Epidermal melanocyte (primary cell): ENCODE measurements around the gene ARHGAP24.
"Not testable (repeated sequence)": the region's sequence is repeated elsewhere in the genome, so short reads cannot be mapped to it uniquely, and the experiment has no call there.

Source experiments
- DNase-seq: peaks from one replicate; pipeline ENCODE4 v3.0.0; 2011; ENCODE audit warnings: low spot score; ENCODE audit not compliant: insufficient read length

ARHGAP24 gene

DNA sequence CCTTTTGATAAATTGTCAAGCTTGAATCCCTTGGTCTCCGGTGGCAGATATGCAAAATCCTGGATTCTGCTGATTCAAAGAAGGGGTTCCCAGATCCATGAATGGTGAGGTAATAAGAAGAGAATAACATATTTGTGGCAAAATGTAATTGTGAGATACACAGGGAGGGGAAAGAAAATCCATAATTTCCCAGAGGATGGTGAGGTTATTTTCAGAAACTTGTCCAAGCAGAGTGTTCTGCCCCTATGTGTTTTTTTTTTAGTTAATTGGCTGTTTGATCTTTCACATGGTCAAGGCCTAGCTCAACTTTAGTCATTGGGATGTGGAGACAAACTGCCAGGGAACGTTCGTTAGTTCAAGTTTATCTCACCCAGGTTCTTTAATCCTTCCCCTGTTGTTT, 476.1 kb downstream of the ARHGAP24 start:
- no peak for DNase-seq

- DNase-seq, result no peak
Measured at GRCh38 chr4:85952528-85952927, 477.6 kb downstream of the ARHGAP24 start.

GRCh38 chr4:85952972-85953650, 478.2 kb downstream of the ARHGAP24 start:
- DNase-seq, result no peak

DNA sequence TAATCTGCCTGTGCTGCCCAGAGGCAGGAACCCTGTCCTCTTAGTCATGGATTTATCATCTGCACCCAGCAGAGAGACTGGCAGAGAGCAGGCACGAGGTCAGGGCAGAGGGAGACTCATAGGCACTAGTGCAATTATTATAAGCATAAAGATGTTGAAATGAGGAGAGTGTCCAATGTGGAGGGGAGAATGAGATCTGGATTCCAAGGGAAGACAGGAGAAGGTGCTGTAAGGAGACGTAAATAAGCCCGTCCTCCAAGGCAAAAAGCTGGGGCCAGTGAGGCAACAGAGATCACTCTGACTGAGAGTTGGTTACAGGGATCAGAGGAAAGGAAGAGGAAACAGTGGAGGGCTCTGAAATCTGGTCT, 478.7 kb downstream of the ARHGAP24 start:
- DNase-seq, result no peak

GRCh38 chr4:85955620-85956292, 480.8 kb downstream of the ARHGAP24 start:
- DNase-seq, result no peak

DNA sequence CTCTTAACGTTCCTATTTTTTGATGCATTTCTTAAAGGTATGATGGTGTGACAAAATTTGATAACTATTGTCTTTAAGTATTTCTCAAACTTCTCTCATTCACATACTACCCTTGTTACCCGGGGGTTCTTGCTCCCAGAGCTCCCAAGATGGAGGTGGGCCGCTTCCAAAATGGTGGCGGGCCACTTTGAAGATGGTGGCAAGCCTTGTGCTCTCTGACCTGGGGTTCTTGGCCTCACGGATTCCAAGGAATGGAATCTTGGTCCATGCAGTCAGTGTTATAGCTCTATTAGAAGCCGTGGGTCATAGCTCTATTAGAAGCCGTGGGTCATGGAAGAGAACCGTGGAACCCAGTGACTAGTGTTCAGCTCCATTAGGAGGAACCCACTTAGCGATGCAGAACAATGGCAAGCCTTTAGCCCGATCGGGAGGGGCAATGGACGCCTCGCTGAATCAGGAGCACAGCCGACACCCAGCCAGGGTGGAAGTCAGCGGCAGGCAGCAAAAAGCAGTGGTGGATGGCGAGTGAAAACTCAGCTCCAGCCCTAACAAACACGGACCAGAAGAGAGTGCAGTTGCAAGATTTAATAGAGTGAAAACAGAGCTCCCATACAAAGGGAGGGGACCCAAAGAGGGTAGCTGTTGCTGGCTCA, 481.5 kb downstream of the ARHGAP24 start:
- no peak for DNase-seq

- DNase-seq, result no peak
Measured at GRCh38 chr4:85961887-85962286, 486.9 kb downstream of the ARHGAP24 start.

GRCh38 chr4:85963231-85963630, 488.3 kb downstream of the ARHGAP24 start:
- DNase-seq, result no peak

- DNase-seq, result no peak
Measured at GRCh38 chr4:85964298-85964697, 489.3 kb downstream of the ARHGAP24 start.

DNA sequence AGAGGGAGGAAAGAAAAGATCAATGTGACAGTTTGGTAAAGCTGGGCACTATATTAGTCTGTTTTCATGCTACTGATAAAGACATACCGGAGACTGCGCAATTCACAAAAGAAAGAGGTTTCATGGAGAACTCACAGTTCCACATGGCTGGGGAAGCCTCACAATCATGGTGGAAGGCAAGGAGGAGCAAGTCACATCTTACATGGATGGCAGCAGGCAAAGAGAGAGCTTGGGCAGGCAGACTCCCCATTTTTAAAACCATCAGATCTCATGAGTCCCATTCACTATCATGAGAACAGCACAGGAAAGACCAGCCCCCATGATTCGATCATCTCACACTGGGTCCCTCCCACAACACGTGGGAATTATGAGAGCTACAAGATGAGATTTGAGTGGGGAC, 490.1 kb downstream of the ARHGAP24 start:
- not testable (repeated sequence) for DNase-seq

- no peak for DNase-seq
Measured at GRCh38 chr4:85965529-85965928, 490.6 kb downstream of the ARHGAP24 start.

- DNase-seq, result no peak
Measured at GRCh38 chr4:85966373-85966772, 491.4 kb downstream of the ARHGAP24 start.

- DNase-seq, result no peak
Measured at GRCh38 chr4:85967872-85968271, 492.9 kb downstream of the ARHGAP24 start.

DNA sequence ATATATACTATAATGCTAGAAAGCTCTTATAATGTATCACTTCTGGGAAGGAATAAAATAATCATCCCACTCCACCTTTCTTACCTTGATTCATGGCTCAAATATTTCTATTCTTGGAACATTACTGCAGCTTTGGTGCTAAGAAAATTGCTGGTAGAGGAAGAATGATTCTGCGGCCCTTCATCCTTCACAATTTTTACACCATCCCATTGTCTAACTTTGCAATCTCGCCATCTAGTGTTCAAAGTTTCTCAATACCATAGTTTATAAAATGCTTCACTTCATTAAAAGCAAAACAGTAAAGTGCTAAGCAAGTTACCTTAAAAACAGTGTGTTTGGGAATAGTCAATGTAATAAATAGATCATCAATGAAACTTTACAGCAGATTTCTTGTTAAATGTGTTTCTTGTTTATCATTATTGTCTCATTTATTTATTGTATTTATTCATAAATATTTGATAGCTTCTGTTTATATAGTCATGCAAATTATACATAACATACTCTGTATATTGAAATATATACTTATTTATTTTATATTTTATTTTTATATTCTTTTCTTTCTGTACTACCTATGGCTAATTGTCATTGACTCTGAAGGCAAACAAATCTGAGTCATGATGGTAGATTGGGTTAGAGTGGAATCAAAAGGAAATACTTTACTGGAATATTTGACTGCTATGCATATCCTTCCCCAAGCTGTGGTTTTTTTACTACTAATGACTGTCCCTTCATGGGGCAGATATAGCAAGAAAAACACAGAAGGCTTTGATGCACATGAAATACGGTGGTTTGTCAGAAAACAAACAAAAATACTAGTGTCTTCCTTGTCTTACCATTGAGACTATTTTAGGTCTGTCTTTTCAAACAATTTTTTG, 494.2 kb downstream of the ARHGAP24 start:
- DNase-seq, result peak; percentile 26

DNA sequence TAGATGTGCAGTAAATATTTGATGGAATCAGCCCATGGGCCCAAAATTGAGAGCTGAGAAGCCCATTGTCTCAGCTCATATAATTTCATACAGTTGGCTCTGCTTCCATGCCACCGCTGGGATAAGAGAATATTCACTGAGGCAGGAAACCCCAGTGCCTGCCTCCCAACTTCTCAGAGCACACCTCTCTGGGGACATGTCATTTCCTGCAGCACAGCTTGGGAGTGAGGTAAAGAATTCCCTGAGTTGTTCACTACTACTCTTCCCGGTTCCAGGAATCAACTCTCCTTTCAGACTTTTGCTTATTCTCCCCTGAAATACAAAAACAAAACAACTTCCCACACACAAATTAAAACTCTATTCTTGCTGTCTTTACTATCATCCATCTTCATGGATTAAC, 495.6 kb downstream of the ARHGAP24 start:
- no peak for DNase-seq

- DNase-seq, result no peak
Measured at GRCh38 chr4:85979276-85979675, 504.3 kb downstream of the ARHGAP24 start.

- no peak for DNase-seq
Measured at GRCh38 chr4:85986266-85986665, 511.3 kb downstream of the ARHGAP24 start.

GRCh38 chr4:85993641-85994040, 518.7 kb downstream of the ARHGAP24 start:
- DNase-seq, result no peak

DNA sequence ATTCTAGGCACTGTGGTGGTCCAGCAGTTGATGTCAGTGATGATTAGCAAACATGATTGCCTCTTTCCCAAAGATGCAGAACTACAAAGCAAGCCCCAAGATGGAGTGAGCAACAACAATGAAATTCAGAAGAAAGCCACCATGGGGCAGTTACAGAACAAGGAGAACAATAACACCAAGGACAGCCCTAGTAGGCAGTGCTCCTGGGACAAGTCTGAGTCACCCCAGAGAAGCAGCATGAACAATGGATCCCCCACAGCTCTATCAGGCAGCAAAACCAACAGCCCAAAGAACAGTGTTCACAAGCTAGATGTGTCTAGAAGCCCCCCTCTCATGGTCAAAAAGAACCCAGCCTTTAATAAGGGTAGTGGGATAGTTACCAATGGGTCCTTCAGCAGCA, 519.6 kb downstream of the ARHGAP24 start:
- no peak for DNase-seq

DNA sequence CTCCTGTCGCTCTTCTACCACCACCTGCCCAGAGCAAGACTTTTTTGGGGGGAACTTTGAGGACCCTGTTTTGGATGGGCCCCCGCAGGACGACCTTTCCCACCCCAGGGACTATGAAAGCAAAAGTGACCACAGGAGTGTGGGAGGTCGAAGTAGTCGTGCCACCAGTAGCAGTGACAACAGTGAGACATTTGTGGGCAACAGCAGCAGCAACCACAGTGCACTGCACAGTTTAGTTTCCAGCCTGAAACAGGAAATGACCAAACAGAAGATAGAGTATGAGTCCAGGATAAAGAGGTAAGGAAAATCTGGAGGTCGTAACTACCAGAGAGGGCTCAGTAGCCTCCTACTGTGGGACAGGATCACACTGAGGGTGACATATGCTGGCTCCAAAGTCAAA, 520.4 kb downstream of the ARHGAP24 start:
- no peak for DNase-seq

DNA sequence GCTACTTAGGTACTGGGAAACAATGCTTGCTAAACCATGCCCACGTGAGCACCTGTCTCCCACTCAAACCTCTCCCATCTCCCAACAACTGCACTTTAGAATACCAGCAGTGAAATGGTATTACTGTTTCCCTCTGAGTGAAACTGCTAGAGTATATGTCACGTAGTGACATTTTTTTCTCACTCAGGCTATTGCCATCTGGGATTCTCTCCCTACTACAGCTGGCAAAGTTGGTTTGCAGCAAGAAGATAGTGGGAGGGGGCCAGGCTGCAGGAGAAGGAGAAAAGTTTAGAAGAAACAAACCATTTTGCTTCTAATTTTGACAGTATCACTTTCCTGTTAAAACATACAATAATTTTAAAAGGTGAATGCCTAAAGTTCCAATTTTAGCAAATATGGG, 526.6 kb downstream of the ARHGAP24 start:
- DNase-seq, result no peak

- no peak for DNase-seq
Measured at GRCh38 chr4:86004030-86004429, 529.1 kb downstream of the ARHGAP24 start.
